ENCODE data around the gene SORCS2. TPM values are rescaled to one million over a fixed set of nuclear protein-coding genes. Genes with fewer than 3 reads are reported as not detected.

Gene SORCS2
- total and polyA plus RNA-seq, 2 of the 13 experiments (the other 11 are each of a cell fraction or from before 2014, with no cell fraction given) = 0.82 to 1.0 TPM

GRCh38 chr4:7403001-7403400 lies 210.7 kb downstream of the SORCS2 start (continued):
- no peak for TF ChIP-seq GPBP1L1 (CRISPR knock-in tag; IDR thresholded peaks at IDR 0.05)

GRCh38 chr4:7408166-7408565 lies 215.8 kb downstream of the SORCS2 start:
- no peak overlapping the region for H2AFZ ChIP-seq (ENCODE audit: low read length)
- no peak for ATAC-seq
- TF ChIP-seq MAFG (CRISPR knock-in tag; IDR thresholded peaks at IDR 0.05) (no peak), ZNF773 (CRISPR knock-in tag; IDR thresholded peaks at IDR 0.05; ENCODE audit: borderline replicate concordance) (no peak), KMT2A (CRISPR knock-in tag; IDR thresholded peaks at IDR 0.05) (no peak), ZNF550 (CRISPR knock-in tag; IDR thresholded peaks at IDR 0.05; ENCODE audit: borderline replicate concordance) (no peak), REPIN1 (CRISPR knock-in tag; IDR thresholded peaks at IDR 0.05; ENCODE audit: borderline replicate concordance, low read depth) (no peak), ZZZ3 (CRISPR knock-in tag; IDR thresholded peaks at IDR 0.05; ENCODE audit: borderline replicate concordance) (no peak), ZNF746 (CRISPR knock-in tag; IDR thresholded peaks at IDR 0.05) (no peak), HNRNPK (IDR thresholded peaks at IDR 0.05; ENCODE audit: low read depth, low read length, poor library complexity, severe bottlenecking) (no peak)
- no peaks in the 10 kb centered on the region for H3K36me3 ChIP-seq (replicated peaks in 1 of 2; ENCODE audit: control insufficient read depth in 1 of 2, insufficient read depth in 2 of 2, low read length in 2 of 2)
- no peaks in the 10 kb centered on the region for H3K4me1 ChIP-seq (ENCODE audit: insufficient read depth, low read length)
- FAIRE-seq = no peak
- ChIA-PET CTCF (ENCODE audit: low intra/inter-chr PET ratio, low total read pairs) (no interaction called here), POLR2A (no interaction called here)
- no peaks in the 10 kb centered on the region for H3K27me3 ChIP-seq (ENCODE audit: control insufficient read depth in 1 of 2, insufficient read depth in 2 of 2, low read length in 2 of 2)
- H3K4me3 ChIP-seq (replicated peaks in 1 of 3; ENCODE audit: insufficient read depth in 1 of 3, low read depth in 2 of 3, low read length in 3 of 3) = no peak overlapping the region
- H3K79me2 ChIP-seq (ENCODE audit: insufficient read depth, low read length) = no peaks in the 10 kb centered on the region
- H3K27ac ChIP-seq (ENCODE audit: extremely low read length, insufficient read depth, low read length) = no peak overlapping the region
- intact Hi-C loops (cut with micrococcal nuclease; ENCODE audit: unreplicated experiment) (no loop called here), in situ Hi-C loops (cut with HindIII; ENCODE audit: extremely low pct_ligation_motif_present, low pct_unique_long_range_greater_than_20kb) (no loop called here)
- BruUV-seq (replicated peaks) = no TSS peak
- H3K9me3 ChIP-seq (ENCODE audit: low read length) = peaks cover 14% of the 10 kb centered on the region; the same call in 1 of the 2 replicates
- WGBS (ENCODE audit: low lambda C conversion rate) = 17% methylated on average over 4 of the region's 4 CpGs
- no peaks in the 10 kb centered on the region for H4K20me1 ChIP-seq (ENCODE audit: insufficient read depth, low read length)
- no peak overlapping the region for H3K9ac ChIP-seq (ENCODE audit: insufficient read depth, low read depth, low read length)
- no peak for DNase-seq (ENCODE audit: low spot score)
- H3K4me2 ChIP-seq (ENCODE audit: low read depth, low read length) = no peak overlapping the region
